ENCODE results near the gene TCF7.

DNA sequence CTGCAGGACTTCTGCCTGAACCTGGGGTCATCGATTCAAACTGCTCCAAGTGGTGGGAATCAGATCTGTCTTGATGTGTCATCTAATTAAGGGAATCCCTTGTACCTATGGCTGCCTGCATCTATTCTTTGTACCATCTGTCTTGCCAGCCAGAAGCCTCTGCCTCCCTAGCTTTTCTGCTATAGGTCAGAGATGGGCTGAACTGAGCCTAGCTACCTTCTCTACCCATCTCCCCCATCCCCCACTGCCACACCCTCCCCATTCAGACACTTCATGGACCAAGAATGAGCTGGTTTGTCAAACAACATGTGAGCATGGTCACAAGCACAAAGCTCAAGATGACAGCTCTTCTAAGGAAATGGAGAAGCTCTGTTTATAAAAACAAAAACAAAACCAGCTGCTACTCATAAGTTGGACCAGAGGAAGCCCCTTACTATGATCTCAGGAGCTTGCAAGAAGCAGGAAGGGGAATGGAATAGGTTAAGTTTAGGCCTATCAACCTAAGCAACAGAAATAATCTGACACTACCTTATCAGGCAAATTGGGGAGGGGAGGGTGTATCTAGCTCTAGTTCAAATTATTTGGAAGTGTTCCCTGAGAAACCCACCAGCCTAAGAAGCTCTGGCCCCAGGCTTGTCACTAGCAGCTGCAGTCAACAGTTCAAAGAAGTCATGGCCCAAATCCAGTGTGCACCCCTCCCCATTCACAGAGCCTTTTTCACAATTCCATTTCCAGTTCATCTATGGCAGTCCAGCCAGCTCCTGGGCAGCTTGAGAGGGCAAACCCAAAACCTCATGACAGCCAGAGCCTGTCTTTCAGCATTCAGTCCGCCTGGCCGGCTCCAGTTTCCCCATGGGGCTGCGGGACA lies 32.4 kb downstream of the TCF7 start:
- TF ChIP-seq, protein P1, sequence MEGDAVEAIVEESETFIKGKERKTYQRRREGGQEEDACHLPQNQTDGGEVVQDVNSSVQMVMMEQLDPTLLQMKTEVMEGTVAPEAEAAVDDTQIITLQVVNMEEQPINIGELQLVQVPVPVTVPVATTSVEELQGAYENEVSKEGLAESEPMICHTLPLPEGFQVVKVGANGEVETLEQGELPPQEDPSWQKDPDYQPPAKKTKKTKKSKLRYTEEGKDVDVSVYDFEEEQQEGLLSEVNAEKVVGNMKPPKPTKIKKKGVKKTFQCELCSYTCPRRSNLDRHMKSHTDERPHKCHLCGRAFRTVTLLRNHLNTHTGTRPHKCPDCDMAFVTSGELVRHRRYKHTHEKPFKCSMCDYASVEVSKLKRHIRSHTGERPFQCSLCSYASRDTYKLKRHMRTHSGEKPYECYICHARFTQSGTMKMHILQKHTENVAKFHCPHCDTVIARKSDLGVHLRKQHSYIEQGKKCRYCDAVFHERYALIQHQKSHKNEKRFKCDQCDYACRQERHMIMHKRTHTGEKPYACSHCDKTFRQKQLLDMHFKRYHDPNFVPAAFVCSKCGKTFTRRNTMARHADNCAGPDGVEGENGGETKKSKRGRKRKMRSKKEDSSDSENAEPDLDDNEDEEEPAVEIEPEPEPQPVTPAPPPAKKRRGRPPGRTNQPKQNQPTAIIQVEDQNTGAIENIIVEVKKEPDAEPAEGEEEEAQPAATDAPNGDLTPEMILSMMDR (IDR thresholded peaks at IDR 0.05; ENCODE audit: insufficient read depth, low read length, poor library complexity, severe bottlenecking): no peak
- no peak for TF ChIP-seq EZH2phosphoT487 (conservative IDR thresholded peaks at IDR 0.05; ENCODE audit: low read length)

All from SU-DHL-6 (cell line).